Renal cortical epithelial cell (primary cell): Measurements from ENCODE around the gene EMSY. TPM values are rescaled to one million over a fixed set of nuclear protein-coding genes. Genes with fewer than 3 reads are reported as not detected.

Source experiments
- DNase-seq: peaks from one replicate; pipeline ENCODE4 v3.0.0-alpha.2; 2011; ENCODE audit warnings: low read depth
- total RNA-seq: library from RNA; depleted of rRNA; stranded (reverse); fragments of >200 nt; gene quantifications from 2 replicates; pipeline ENCODE4 v1.2.3, GENCODE V29; 2014

The EMSY gene
- total RNA-seq, 1 donor from 2014 or later, result 12.2 TPM

- peak; percentile 7 for DNase-seq
Measured at GRCh38 chr11:76455331-76455730, 10.5 kb downstream of the EMSY start.

- no peak for DNase-seq
Measured at GRCh38 chr11:76455931-76456330, 11.1 kb downstream of the EMSY start.

- no peak for DNase-seq
Measured at GRCh38 chr11:76456571-76456970, 11.8 kb downstream of the EMSY start.

GRCh38 chr11:76459299-76459698 is 14.5 kb downstream of the EMSY start:
- DNase-seq, result no peak

GRCh38 chr11:76459846-76460245 is 15.0 kb downstream of the EMSY start:
- no peak for DNase-seq

- no peak for DNase-seq
Measured at GRCh38 chr11:76462317-76462716, 17.5 kb downstream of the EMSY start.

GRCh38 chr11:76465701-76466100 is 20.9 kb downstream of the EMSY start:
- DNase-seq, result no peak

GRCh38 chr11:76466666-76467065 is 21.8 kb downstream of the EMSY start:
- DNase-seq, result no peak

GRCh38 chr11:76469141-76469540 is 24.3 kb downstream of the EMSY start:
- no peak for DNase-seq

- DNase-seq, result no peak
Measured at GRCh38 chr11:76471382-76471781, 26.6 kb downstream of the EMSY start.

- no peak for DNase-seq
Measured at GRCh38 chr11:76480241-76480640, 35.4 kb downstream of the EMSY start.

- DNase-seq, result no peak
Measured at GRCh38 chr11:76491644-76492043, 46.8 kb downstream of the EMSY start.

GRCh38 chr11:76493040-76493439 is 48.2 kb downstream of the EMSY start:
- DNase-seq, result no peak

GRCh38 chr11:76493626-76494539 is 49.1 kb downstream of the EMSY start:
- no peak for DNase-seq

- DNase-seq, result no peak
Measured at GRCh38 chr11:76495019-76495418, 50.2 kb downstream of the EMSY start.

GRCh38 chr11:76496174-76496573 is 51.4 kb downstream of the EMSY start:
- no peak for DNase-seq

- DNase-seq, result no peak
Measured at GRCh38 chr11:76501526-76502202, 56.8 kb downstream of the EMSY start.

- DNase-seq, result no peak
Measured at GRCh38 chr11:76506833-76507232, 62.0 kb downstream of the EMSY start.

- DNase-seq, result peak; percentile 67
Measured at GRCh38 chr11:76510060-76511047, 65.5 kb downstream of the EMSY start.

GRCh38 chr11:76512851-76513653 is 68.2 kb downstream of the EMSY start:
- peak; percentile 66 for DNase-seq

- no peak for DNase-seq
Measured at GRCh38 chr11:76513654-76514034, 68.8 kb downstream of the EMSY start.
